GM12878 (cell line): ENCODE measurements around the gene RNF44. TPM values are rescaled to one million over a fixed set of nuclear protein-coding genes. Genes with fewer than 3 reads are reported as not detected.

Experiments
- ATAC-seq: fragments of 200-7000 bp; cut with Tn5 transposase; 3 replicates; pipeline ENCODE4 v1.9.1; 2020; ENCODE audit warnings: mild to moderate bottlenecking, moderate library complexity
- BruUV-seq: library from RNA; stranded (reverse); fragments of 400-500 nt; replicated peaks from 2 replicates; lab custom pipeline; 2021; lab: Mats Ljungman, UMichigan
- CTCF ChIA-PET: fragments of 300-600 bp; sonication (Branson Sonifier 250); formaldehyde crosslinking; extraction: SDS; loops from one replicate; lab custom pipeline; 2021; ENCODE audit warnings: inconsistent platforms; lab: Yijun Ruan, JAX
- POLR2A ChIA-PET: fragments of 350-600 bp; formaldehyde crosslinking; extraction: SDS; loops from one replicate; lab custom pipeline; 2021; ENCODE audit warnings: inconsistent platforms; lab: Charles Lee
- RAD21 ChIA-PET: fragments of 300-600 bp; sonication (Branson Sonifier 250); formaldehyde crosslinking; loops from one replicate; lab custom pipeline; 2023; ENCODE audit warnings: antibody characterized with exemption; ENCODE audit not compliant: unreplicated experiment; lab: Charles Lee
- SMC1A ChIA-PET: fragments of 300-600 bp; sonication (Branson Sonifier 250); formaldehyde crosslinking; loops from one replicate; lab custom pipeline; 2023; ENCODE audit not compliant: unreplicated experiment, uncharacterized antibody; lab: Charles Lee
- DNase-seq: peaks from one replicate; pipeline ENCODE4 v3.0.0-alpha.2; 2011; ENCODE audit warnings: low read depth, low spot score
- FAIRE-seq: peaks from 3 replicates; lab custom pipeline; 2011; peaks lifted over from hg19 to GRCh38; lab: Jason Lieb, UNC
- H2AFZ ChIP-seq: 2 replicates; pipeline ENCODE4 v1.6.0; 2011; ENCODE audit warnings: low read depth, low read length, control low read depth; ENCODE audit not compliant: control insufficient read depth
- H3K27ac ChIP-seq: 2 replicates; pipeline ENCODE4 v1.5.1; 2011; ENCODE audit warnings: control low read depth; ENCODE audit not compliant: control insufficient read depth, insufficient read depth
- H3K27me3 ChIP-seq, 2 experiments: replicated peaks in 1 of 2; 2 replicates each; pipeline versions ENCODE4 v1.6.0 to v1.6.1; 2011; ENCODE audit warnings: low read length in 1 of 2; ENCODE audit not compliant: control insufficient read depth in 2 of 2, insufficient read depth in 2 of 2
- H3K36me3 ChIP-seq, 2 experiments: 2 replicates each; pipeline ENCODE4 v1.5.1; 2011; ENCODE audit warnings: low read length in 1 of 2; ENCODE audit not compliant: control insufficient read depth in 2 of 2, insufficient read depth in 2 of 2
- H3K4me1 ChIP-seq: 2 replicates; pipeline ENCODE4 v1.6.1; 2011; ENCODE audit warnings: mild to moderate bottlenecking, low read length, moderate library complexity, mixed read lengths; ENCODE audit not compliant: control insufficient read depth, insufficient read depth
- H3K4me2 ChIP-seq: 2 replicates; pipeline ENCODE4 v1.6.0; 2011; ENCODE audit warnings: control low read depth; ENCODE audit not compliant: control insufficient read depth, insufficient read depth
- H3K4me3 ChIP-seq: fragments of 200-600 bp; sonication (generic); 2 replicates; pipeline ENCODE4 v1.5.1; 2016
- H3K79me2 ChIP-seq: 2 replicates; pipeline ENCODE4 v1.6.0; 2011; ENCODE audit warnings: low read length; ENCODE audit not compliant: control insufficient read depth, insufficient read depth
- H3K9ac ChIP-seq: 2 replicates; pipeline ENCODE4 v1.8.0; 2011; ENCODE audit warnings: low read length, control low read depth, mixed read lengths; ENCODE audit not compliant: control insufficient read depth, insufficient read depth
- H3K9me3 ChIP-seq: replicated peaks from 3 replicates; pipeline ENCODE4 v1.5.1; 2011; ENCODE audit warnings: mild to moderate bottlenecking, low read length; ENCODE audit not compliant: control insufficient read depth, insufficient read depth
- H4K20me1 ChIP-seq: 2 replicates; pipeline ENCODE4 v1.6.0; 2011; ENCODE audit not compliant: control insufficient read depth, insufficient read depth
- IRF4 ChIP-seq: IDR thresholded peaks from 2 replicates; pipeline ENCODE4 v1.6.1; 2011; ENCODE audit warnings: low read depth, low read length
- NR2C1 ChIP-seq: fragments of 450-650 bp; IDR thresholded peaks from 2 replicates; pipeline ENCODE4 v1.6.1; 2017; ENCODE audit warnings: antibody characterized with exemption, mild to moderate bottlenecking, moderate library complexity
- PAX8 ChIP-seq: fragments of 450-650 bp; IDR thresholded peaks from 2 replicates; pipeline ENCODE4 v1.6.1; 2017; ENCODE audit warnings: mild to moderate bottlenecking, moderate library complexity
- POLR2A ChIP-seq: IDR thresholded peaks from 2 replicates; pipeline ENCODE4 v1.6.1; 2011; ENCODE audit warnings: low read depth, mild to moderate bottlenecking, low read length
- RUNX3 ChIP-seq: IDR thresholded peaks from 2 replicates; pipeline ENCODE4 v1.6.1; 2012; ENCODE audit warnings: low read length, inconsistent platforms
- YY1 ChIP-seq: IDR thresholded peaks from 2 replicates; pipeline ENCODE4 v1.6.1; 2011; ENCODE audit warnings: low read depth, mild to moderate bottlenecking, low read length
- WGBS: methylation state at CpG from one replicate; pipeline ENCODE4 v1.1.6; 2016; ENCODE audit warnings: low lambda C conversion rate; ENCODE audit not compliant: insufficient replicate concordance, insufficient coverage; ENCODE audit errors: missing lambda C conversion rate; 5-methylcytosine and 5-hydroxymethylcytosine counted together
- in situ Hi-C: fragments of 300-500 bp; cut with MboI; formaldehyde crosslinking; loops from 9 replicates; pipeline ENCODE4 v1.14.3; 2018; ENCODE audit warnings: mixed read lengths
- intact Hi-C: fragments of 100-400 bp; cut with micrococcal nuclease; formaldehyde crosslinking; loops from one replicate; pipeline ENCODE4 v1.14.2; 2022; ENCODE audit not compliant: unreplicated experiment
- polyA plus RNA-seq, 11 experiments: library from polyadenylated mRNA; depleted of rRNA in 4 of 11; unstranded in 6 of 11; stranded (reverse) in 5 of 11; fragments of >200 nt; fragmentation: Nextera tagmentation in 4 of 11; fragmentation: Illumina TruSeq in 1 of 11; extraction: Ambion mirVana in 4 of 11; extraction: Trizol in 1 of 11; gene quantifications; 1 replicate in 1 of 11; 2 replicates in 10 of 11; pipeline versions ENCODE4 v1.2.1 to v1.2.3, GENCODE V29; 2011 to 2016; ENCODE audit warnings: inconsistent platforms in 2 of 11, missing spikeins in 2 of 11, low read depth in 1 of 11
- total RNA-seq, 4 experiments: library from RNA; depleted of rRNA in 3 of 4; stranded (reverse); fragments of >200 nt in 3 of 4; fragmentation: Illumina TruSeq in 1 of 4; extraction: Trizol in 1 of 4; gene quantifications; 2 replicates each; pipeline versions ENCODE4 v1.2.1 to v1.2.3, GENCODE V29; 2013 to 2021
- TF ChIP-seq, protein P1 (sequence below): fragments of 450-650 bp; IDR thresholded peaks from 2 replicates; pipeline ENCODE4 v1.6.1; 2017; ENCODE audit warnings: low read depth, mild to moderate bottlenecking, moderate library complexity

The RNF44 gene
- total and polyA plus RNA-seq, 10 of the 15 experiments (the other 5 are each of a cell fraction or from before 2014, with no cell fraction given), result 1.7 to 51.9 (median 7.9) TPM

GRCh38 chr5:176517053-176517661, 20.0 kb downstream of the RNF44 start:
- RAD21 ChIA-PET, result no interaction called here
- Histone ChIP-seq H2AFZ (no peak overlapping the region), H3K4me3 (no peak overlapping the region), H4K20me1 (no peaks in the 10 kb centered on the region), H3K36me3 (no peaks in the 10 kb centered on the region), H3K4me1 (no peaks in the 10 kb centered on the region), H3K27me3 (no peaks in the 10 kb centered on the region), H3K9ac (no peak overlapping the region), H3K27ac (no peak overlapping the region), H3K79me2 (no peaks in the 10 kb centered on the region), H3K9me3 (no peaks in the 10 kb centered on the region), H3K4me2 (no peak overlapping the region)
- intact Hi-C loops (no loop called here), in situ Hi-C loops (no loop called here)
- FAIRE-seq (no peak), DNase-seq (no peak), ATAC-seq (no peak)
- TF ChIP-seq PAX8, result no peak
- TF ChIP-seq NR2C1, result 0 out of 2 replicates have a peak, but pooled peaks have one; percentile 16
- no peak for TF ChIP-seq POLR2A
- TF ChIP-seq YY1, result no peak
- no peak for TF ChIP-seq IRF4
- no TSS peak for BruUV-seq
- SMC1A ChIA-PET, result no interaction called here
- CTCF ChIA-PET, result no interaction called here
- 33% methylated on average over 7 of the region's 7 CpGs for WGBS
- POLR2A ChIA-PET, result no interaction called here

- no TSS peak for BruUV-seq
- intact Hi-C loops (no loop called here), in situ Hi-C loops (no loop called here)
- Histone ChIP-seq H3K9ac (no peak overlapping the region), H3K79me2 (no peaks in the 10 kb centered on the region), H3K4me2 (no peak overlapping the region), H3K9me3 (no peaks in the 10 kb centered on the region), H3K4me3 (no peak overlapping the region), H3K27ac (no peak overlapping the region), H3K36me3 (no peaks in the 10 kb centered on the region), H4K20me1 (no peaks in the 10 kb centered on the region), H3K4me1 (no peaks in the 10 kb centered on the region), H3K27me3 (no peaks in the 10 kb centered on the region), H2AFZ (no peak overlapping the region)
- ChIA-PET RAD21 (no interaction called here), CTCF (no interaction called here), POLR2A (no interaction called here)
- no peak; the same call in 2 of the 3 replicates for ATAC-seq
- WGBS, result 31% methylated on average over 4 of the region's 4 CpGs
- no peak for FAIRE-seq
- no peak for DNase-seq
- TF ChIP-seq RUNX3, result 0 out of 2 replicates have a peak, but pooled peaks have one; percentile 6
- TF ChIP-seq, protein P1, sequence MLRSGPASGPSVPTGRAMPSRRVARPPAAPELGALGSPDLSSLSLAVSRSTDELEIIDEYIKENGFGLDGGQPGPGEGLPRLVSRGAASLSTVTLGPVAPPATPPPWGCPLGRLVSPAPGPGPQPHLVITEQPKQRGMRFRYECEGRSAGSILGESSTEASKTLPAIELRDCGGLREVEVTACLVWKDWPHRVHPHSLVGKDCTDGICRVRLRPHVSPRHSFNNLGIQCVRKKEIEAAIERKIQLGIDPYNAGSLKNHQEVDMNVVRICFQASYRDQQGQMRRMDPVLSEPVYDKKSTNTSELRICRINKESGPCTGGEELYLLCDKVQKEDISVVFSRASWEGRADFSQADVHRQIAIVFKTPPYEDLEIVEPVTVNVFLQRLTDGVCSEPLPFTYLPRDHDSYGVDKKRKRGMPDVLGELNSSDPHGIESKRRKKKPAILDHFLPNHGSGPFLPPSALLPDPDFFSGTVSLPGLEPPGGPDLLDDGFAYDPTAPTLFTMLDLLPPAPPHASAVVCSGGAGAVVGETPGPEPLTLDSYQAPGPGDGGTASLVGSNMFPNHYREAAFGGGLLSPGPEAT, result no peak
- TF ChIP-seq, all 136 proteins: peak for 1
- SMC1A ChIA-PET, result no interaction called here
Observed at GRCh38 chr5:176515396-176515795, 21.8 kb downstream of the RNF44 start.
